ENCODE results near the gene MVB12A.
A peak's percentile ranks its signal among the peaks of the same experiment; 100 is the strongest.

Gene MVB12A

DNA sequence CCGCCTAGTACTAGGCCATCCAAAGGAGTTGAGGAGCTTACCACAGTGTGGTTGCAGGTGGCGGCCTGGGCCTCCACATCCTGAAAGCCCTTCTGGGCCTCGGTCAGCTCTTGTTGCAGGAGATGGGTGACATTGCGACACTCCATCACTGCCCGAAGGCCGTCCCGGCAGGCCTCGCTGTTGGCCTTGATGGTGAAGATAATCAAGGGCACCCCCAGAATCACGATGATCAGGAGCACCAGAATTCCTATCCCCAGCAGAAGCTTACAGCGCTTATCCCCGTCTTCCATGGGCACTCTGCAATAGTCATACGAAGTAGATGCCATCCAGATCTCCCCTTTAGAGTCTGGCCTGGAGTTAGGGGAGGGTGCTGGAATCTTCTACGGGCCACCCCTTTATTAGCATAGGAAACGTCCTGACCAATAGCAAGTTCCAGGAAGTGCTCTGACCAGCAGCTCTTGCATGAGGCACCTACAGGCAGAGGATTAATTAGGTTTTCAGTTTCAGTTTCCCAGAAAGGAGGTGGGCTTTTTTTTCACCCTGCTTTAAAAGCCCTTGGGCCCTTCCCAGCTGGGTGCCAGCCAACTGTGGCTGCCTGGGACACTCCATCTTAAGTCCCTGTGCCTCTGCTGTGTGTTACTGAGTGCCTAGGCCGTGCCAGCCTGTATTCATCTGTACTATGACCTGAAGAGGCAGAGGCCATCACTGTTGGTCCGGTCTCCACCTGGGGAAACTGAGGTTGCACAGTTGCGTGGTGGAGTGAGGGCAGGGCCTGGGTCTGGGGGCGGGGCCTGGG, 14.4 kb upstream of the MVB12A start, which contains the start of gene BST2:
Gene BST2 (minus strand): TSS at position 381 of the 796 bp plus-strand sequence. CDS start 55 bp downstream, at position 326.
- DNase-seq, result no peak

DNA sequence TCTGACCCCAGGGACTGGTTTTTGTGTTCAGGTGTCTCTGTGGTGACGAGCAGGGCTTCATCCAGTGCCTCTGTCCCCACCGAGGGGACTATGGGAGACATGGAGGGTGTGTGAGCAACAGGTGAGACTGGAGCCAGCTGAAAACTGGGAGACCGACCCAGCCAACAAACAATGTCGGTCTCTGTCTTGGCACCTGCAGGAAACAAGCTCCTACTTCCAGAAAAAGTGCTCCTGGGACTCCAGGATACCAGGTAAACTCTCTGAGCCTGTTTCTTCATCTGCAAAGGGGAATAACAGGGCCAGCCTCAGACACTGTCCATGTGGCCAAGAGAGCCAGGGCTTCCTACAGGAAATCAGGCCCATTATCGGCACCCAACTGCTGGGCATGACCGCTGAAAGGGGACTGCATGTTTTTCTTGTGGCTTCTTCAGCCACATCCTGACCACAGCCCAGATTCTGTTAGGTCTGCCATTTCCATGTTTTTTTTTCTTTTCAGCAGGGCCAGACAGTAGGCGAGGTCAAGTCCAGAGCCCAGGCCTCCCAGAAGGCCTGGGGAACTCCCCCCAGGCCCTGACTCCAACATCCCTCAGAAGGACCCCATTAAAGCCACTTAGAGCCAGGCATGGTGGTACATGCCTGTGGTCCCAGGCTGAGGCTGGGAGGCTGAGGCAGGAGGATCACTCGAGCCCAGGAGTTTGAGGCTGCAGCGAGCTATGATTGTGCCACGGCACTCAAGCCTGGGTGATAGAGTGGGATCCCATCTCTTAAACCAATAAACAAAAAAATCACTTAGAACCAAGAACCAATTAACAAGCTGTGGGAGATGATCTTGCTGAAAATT, 13.6 kb upstream of the MVB12A start:
- no peak for DNase-seq

DNA sequence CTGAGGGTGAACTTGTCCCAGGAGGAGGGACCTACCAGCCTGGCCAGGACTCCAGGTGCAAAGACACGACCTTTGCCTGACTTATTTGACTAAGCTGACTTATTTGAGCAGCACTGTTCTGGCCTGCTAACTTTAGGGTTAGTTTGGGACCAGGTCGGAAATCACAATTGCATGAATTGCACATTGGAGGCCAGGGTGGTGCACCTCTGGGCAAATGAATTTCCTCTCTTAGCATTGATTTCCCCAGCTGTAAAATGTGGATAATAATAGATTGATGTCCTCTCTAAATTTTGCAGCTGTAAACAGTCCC, 13.0 kb upstream of the MVB12A start:
- no peak for DNase-seq

- no peak for DNase-seq
These were observed 9.9 kb upstream of the MVB12A start for GRCh38 chr19:17409990-17410389.

DNA sequence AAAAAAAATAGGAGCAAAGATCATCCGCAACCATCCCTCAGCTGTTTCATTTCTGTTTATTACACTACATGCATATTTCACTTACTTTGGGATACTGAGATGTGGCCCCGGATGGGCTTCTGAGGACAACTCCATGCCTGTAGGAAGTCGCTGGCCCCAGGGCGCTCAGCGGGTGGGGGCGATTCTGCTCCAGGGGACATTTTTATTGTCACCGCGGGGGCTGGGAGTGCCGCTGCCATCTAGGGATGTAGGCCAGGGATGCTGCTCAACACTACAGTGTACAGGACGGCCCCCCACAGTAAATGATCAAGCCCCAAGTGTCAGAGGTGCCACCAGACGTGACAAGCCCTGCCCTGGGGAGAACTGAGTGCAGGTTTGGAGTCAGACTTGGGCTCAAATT, 8.0 kb upstream of the MVB12A start:
- no peak for DNase-seq

DNA sequence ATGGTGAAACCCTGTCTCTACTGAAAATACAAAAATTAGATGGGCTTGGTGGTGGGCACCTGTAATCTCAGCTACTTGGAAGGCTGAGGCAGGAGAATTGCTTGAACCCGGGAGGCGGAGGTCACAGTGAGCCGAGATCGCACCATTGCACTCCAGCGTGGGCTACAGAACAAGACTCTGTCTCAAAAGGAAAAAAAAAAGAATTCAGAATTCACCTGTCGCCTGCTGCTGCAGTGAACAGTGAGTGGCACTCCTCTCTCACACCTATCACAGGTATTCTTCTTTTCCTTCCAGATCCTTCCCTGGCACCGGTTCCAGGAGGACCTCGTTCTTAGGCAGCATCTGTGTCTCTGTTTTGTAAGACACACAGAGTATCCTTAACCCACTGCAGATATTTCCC, 5.8 kb upstream of the MVB12A start:
- no peak for DNase-seq

- no peak for DNase-seq
These were observed 4.7 kb upstream of the MVB12A start for GRCh38 chr19:17415121-17415520.

DNA sequence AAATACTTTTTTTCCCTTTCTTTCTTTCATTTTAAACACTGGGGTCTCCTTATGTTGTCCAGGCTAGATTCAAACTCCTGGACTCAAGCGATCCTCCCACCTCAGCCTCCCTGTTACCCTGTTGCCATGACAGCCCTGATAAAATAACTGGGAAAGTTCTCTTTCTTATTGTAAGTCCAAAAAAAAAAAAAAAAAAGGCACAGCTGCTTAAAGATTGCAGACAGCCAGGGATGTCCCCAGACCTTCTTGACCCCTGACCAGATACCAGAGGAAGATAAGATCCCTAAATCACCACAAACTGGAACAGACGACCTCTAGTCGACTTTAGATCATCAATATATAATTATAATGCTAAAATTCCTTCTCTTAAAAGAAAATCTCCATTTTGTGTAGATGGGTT, 1.1 kb upstream of the MVB12A start:
- DNase-seq, result no peak

GRCh38 chr19:17419154-17419620, 660 bp upstream of the MVB12A start:
- no peak for DNase-seq

DNA sequence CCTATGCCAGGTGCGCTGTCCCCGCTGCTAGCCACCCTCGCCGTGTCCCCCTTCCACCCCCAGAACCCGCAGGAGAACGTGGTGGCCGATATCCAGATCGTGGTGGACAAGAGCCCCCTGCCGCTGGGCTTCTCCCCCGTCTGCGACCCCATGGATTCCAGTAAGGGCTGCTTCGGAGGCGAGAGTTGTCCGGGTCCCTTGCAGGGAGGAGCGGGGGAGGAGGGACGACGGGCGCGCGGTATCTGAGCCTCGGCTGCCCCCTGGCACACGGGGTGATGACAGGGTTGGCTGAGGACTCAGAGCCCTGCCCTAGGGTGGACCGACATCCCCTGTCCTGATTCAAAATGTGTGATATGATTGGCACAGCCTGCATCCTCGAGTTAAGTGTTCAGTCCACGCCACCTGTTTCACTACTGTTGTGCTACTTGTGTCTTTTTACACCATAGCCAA, 653 bp downstream of the MVB12A start:
- no peak for DNase-seq

DNA sequence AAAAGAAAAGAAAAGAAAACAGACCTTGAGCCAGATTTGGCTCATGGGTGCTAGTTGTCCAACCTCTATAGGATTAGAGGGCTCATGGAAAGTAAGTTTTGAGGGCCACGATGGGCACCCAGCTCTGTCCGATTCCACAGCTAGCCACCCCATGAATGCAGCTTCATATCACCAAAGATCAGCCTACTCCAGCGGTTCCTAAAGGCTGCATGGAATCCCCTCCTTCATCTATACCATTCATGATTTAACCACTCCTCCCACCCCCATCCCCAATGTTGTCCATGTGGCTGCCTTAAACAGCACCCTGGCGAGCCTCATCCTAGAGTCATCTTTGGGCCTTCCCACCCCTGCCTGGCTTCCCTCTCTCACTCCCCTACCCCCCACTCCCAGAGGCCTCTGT, 2.1 kb downstream of the MVB12A start:
- no peak for DNase-seq

- DNase-seq, result no peak
These were observed 3.8 kb downstream of the MVB12A start for GRCh38 chr19:17423429-17424208.

- DNase-seq, result peak; percentile 32
These were observed 5.0 kb downstream of the MVB12A start for GRCh38 chr19:17424743-17425365.

DNA sequence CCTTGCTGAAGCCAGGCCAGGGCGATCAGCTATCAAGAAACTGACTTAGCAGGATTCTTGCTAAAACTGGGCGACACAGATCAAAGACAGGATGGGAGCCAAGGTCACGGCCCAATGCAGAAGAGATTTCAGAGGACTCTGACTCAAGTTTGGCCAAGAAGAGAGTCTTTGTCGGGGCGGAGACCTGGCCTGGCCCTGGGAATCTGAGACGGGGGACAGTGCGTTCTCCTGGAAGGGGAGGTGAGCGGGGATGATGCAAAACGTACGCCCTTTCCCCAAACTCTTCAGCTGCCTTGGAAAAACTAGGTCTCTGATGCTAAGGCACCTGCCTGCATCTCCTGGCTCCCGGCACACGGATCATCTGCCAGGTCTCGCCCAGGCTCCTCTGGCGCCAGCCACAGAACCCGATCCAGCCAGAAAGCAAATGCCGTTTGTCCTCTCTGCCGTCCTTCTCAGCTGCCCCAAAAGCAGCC, 9.8 kb downstream of the MVB12A start:
- DNase-seq, result no peak

DNA sequence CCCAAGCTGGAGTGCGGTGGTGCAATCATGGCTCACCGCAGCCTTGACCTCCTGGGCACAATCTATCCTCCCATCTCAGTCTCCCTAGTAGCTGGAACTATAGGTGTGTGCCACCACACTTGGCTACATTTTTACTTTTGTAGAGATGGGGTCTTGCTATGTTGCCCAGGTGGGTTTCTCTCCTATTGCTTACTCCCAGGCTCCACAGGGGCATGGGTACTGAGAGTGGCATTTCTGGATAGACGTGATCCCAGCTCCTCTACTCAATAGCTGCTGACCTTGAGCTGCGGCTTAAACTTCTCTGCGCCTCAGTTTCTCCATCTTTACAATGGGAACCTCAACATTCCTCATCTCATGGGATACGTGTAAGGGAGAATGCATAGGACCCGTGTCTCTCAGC, 11.6 kb downstream of the MVB12A start:
- no peak for DNase-seq

DNA sequence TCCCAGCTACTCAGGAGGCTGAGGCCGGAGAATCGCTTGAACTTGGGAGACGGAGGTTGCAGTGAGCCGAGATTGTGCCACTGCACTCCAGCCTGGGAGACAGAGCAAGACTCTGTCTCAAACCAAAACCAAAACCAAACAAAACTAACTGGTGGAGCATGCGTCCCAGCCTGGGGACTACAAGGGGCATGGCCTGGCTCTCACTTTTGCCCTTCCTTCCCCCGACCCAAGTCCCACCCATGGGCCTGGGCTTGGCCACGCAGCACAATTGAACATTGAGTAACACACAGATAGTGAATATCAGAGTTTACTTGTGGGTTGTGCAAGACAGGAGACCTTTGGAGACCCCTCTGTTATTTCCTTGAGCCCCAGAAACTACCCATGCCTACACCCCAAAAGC, 15.4 kb downstream of the MVB12A start:
- DNase-seq, result no peak

GRCh38 chr19:17436094-17436873, 16.4 kb downstream of the MVB12A start:
- no peak for DNase-seq

DNA sequence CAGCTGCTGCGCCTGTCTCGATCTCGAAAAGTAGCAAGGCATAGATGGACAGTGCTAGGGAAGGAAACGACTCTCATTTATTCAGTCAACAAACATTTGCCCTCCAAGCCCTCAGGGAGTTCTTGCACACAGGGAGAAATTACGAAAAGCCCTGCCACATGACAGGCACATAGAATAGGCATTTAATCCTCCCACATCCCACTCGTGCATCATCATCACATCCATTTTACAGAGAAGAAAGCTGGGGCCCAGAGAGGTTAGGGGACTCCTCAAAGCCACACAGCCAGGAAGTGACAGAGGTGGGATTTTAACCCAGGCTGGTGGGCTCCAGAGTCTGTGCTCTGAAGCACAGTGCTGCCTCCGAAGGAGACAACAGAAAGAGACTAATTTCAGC, 17.0 kb downstream of the MVB12A start:
- no peak for DNase-seq

GRCh38 chr19:17441241-17442021, 21.6 kb downstream of the MVB12A start:
- no peak for DNase-seq

- DNase-seq, result no peak
These were observed 25.8 kb downstream of the MVB12A start for GRCh38 chr19:17445526-17446165.
